Bronchial epithelial cell (primary cell): Measurements from ENCODE around the gene RPS15. TPM values are rescaled to one million over a fixed set of nuclear protein-coding genes. Genes with fewer than 3 reads are reported as not detected.
"Not testable (repeated sequence)": the region's sequence is repeated elsewhere in the genome, so short reads cannot be mapped to it uniquely, and the experiment has no call there.

ENCODE experiments used
- DNase-seq: peaks from one replicate; pipeline ENCODE4 v3.0.0-alpha.2; 2010; ENCODE audit warnings: low read depth
- FAIRE-seq: peaks from 2 replicates; lab custom pipeline; 2011; peaks lifted over from hg19 to GRCh38; lab: Jason Lieb, UNC
- H3K27me3 ChIP-seq: 2 replicates; pipeline ENCODE4 v1.5.1; 2011; ENCODE audit warnings: low read length; ENCODE audit not compliant: control insufficient read depth, insufficient read depth
- H3K36me3 ChIP-seq: 2 replicates; pipeline ENCODE4 v1.5.1; 2011; ENCODE audit warnings: low read length; ENCODE audit not compliant: control insufficient read depth, insufficient read depth
- H3K4me3 ChIP-seq: 2 replicates; pipeline ENCODE4 v1.5.1; 2011; ENCODE audit warnings: mild to moderate bottlenecking, low read depth, low read length, control low read depth
- CTCF ChIP-seq: IDR thresholded peaks from 2 replicates; pipeline ENCODE4 v1.5.1; 2011; ENCODE audit warnings: mild to moderate bottlenecking, moderate library complexity, low read length, control low read depth, inconsistent platforms; ENCODE audit not compliant: insufficient read depth, severe bottlenecking
- total RNA-seq: library from RNA; depleted of rRNA; stranded (reverse); fragments of >200 nt; gene quantifications from 2 replicates; pipeline ENCODE4 v1.2.1, GENCODE V29; 2014

Gene RPS15
- total RNA-seq, 1 donor from 2014 or later = 966 TPM

- H3K27me3 ChIP-seq = no peaks in the 10 kb centered on the region
- peaks cover 32% of the 10 kb centered on the region for H3K36me3 ChIP-seq
- FAIRE-seq (no peak), DNase-seq (no peak)
- TF ChIP-seq CTCF = no peak
- no peak overlapping the region for H3K4me3 ChIP-seq
These were observed 2.7 kb upstream of the RPS15 start for GRCh38 chr19:1435378-1435989.

GRCh38 chr19:1437609-1438008 is 587 bp upstream of the RPS15 start:
- TF ChIP-seq CTCF = no peak
- DNase-seq (no peak), FAIRE-seq (no peak)
- no peaks in the 10 kb centered on the region for H3K27me3 ChIP-seq
- peaks cover 30% of the 10 kb centered on the region for H3K36me3 ChIP-seq
- H3K4me3 ChIP-seq = no peak overlapping the region

GRCh38 chr19:1438933-1439354 is 748 bp downstream of the RPS15 start:
- no peak for TF ChIP-seq CTCF
- FAIRE-seq = no peak

GRCh38 chr19:1439525-1440417 is 1.6 kb downstream of the RPS15 start:
- H3K27me3 ChIP-seq, DNase-seq, FAIRE-seq: not testable (repeated sequence)
- Histone ChIP-seq H3K36me3 (peaks cover 16% of the 10 kb centered on the region), H3K4me3 (peak overlapping the region; percentile 78)

More at GRCh38 chr19:1438933-1439354, 748 bp downstream of the RPS15 start:
- peak overlapping the region; percentile 78 for H3K4me3 ChIP-seq
- no peak for DNase-seq
- H3K36me3 ChIP-seq = peaks cover 20% of the 10 kb centered on the region
- no peaks in the 10 kb centered on the region for H3K27me3 ChIP-seq

GRCh38 chr19:1440418-1440801 is 2.2 kb downstream of the RPS15 start:
- Histone ChIP-seq H3K27me3 (no peaks in the 10 kb centered on the region), H3K4me3 (no peak overlapping the region), H3K36me3 (peaks cover 16% of the 10 kb centered on the region)
- TF ChIP-seq CTCF = no peak
- FAIRE-seq = no peak
- DNase-seq = no peak

DNA sequence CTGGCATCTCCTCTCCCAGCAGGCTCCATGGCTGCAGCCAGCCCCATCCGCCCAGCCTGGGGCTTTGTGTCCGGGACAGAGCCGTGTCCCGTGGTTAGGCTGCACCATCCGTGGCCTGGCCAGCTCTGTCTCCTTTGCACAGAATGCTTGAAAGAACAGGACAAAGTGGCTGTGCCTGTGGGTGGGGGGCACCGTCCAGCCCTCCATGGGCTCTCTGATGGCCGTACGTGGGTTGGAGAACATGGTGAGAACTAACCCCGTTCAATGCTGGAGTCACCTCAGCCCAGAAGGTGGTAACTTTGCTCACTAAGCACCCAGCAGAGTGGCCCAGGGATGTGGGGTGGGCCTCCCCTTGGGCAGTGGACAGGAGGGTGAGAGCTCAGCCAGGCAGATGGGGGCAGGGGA is 2.8 kb downstream of the RPS15 start:
- FAIRE-seq = no peak

More for the DNA sequence above, 2.8 kb downstream of the RPS15 start:
- Histone ChIP-seq H3K36me3 (peaks cover 16% of the 10 kb centered on the region), H3K4me3 (no peak overlapping the region), H3K27me3 (no peaks in the 10 kb centered on the region)
- no peak for TF ChIP-seq CTCF
- DNase-seq = no peak
